Parathyroid adenoma (tissue), 2 donors: ENCODE measurements around the gene IKZF1.

ENCODE experiments used
- H2AFZ ChIP-seq: fragments of 300-600 bp; sonication (generic); one replicate; pipeline ENCODE4 v1.7.0; 2017; ENCODE audit warnings: antibody characterized with exemption, mild to moderate bottlenecking
- H3K27ac ChIP-seq: fragments of 300-600 bp; sonication (generic); one replicate; pipeline ENCODE4 v1.7.0; 2017
- H3K27me3 ChIP-seq: fragments of 300-600 bp; sonication (generic); one replicate; pipeline ENCODE4 v1.7.0; 2017; ENCODE audit warnings: low read length; ENCODE audit not compliant: control insufficient read depth, insufficient read depth
- H3K36me3 ChIP-seq: fragments of 300-600 bp; sonication (generic); one replicate; pipeline ENCODE4 v1.7.0; 2017; ENCODE audit warnings: low read length; ENCODE audit not compliant: control insufficient read depth, insufficient read depth
- H3K4me1 ChIP-seq: fragments of 300-600 bp; sonication (generic); one replicate; pipeline ENCODE4 v1.7.0; 2017; ENCODE audit warnings: control low read depth
- H3K4me2 ChIP-seq: fragments of 300-600 bp; sonication (generic); one replicate; pipeline ENCODE4 v1.7.0; 2017; ENCODE audit warnings: low read length
- H3K4me3 ChIP-seq: fragments of 300-600 bp; sonication (generic); one replicate; pipeline ENCODE4 v1.7.0; 2017; ENCODE audit warnings: low read depth, low read length
- H3K79me2 ChIP-seq: fragments of 300-600 bp; sonication (generic); one replicate; pipeline ENCODE4 v1.7.0; 2017; ENCODE audit warnings: control low read depth
- H3K9ac ChIP-seq: fragments of 300-600 bp; sonication (generic); one replicate; pipeline ENCODE4 v1.7.0; 2017; ENCODE audit warnings: mild to moderate bottlenecking
- H3K9me3 ChIP-seq: fragments of 300-600 bp; sonication (generic); one replicate; pipeline ENCODE4 v1.7.0; 2017; ENCODE audit warnings: low read length; ENCODE audit not compliant: control insufficient read depth
- CTCF ChIP-seq: fragments of 300-600 bp; sonication (generic); IDR thresholded peaks from one replicate; pipeline ENCODE4 v1.7.0; 2017; ENCODE audit warnings: antibody characterized with exemption, mild to moderate bottlenecking
- donor health status: primary hyperparathyroidism.

Gene IKZF1

GRCh38 chr7:50431722-50432305, 127.3 kb downstream of the IKZF1 start:
- Histone ChIP-seq H3K27me3 (no peaks in the 10 kb centered on the region), H3K36me3 (no peaks in the 10 kb centered on the region), H2AFZ (no peak overlapping the region), H3K9ac (no peak overlapping the region), H3K9me3 (no peaks in the 10 kb centered on the region), H3K4me1 (no peaks in the 10 kb centered on the region), H3K4me3 (no peak overlapping the region), H3K4me2 (no peak overlapping the region), H3K79me2 (no peaks in the 10 kb centered on the region), H3K27ac (no peak overlapping the region)
- TF ChIP-seq CTCF: no peak

- Histone ChIP-seq H3K79me2 (no peaks in the 10 kb centered on the region), H3K4me3 (no peak overlapping the region), H2AFZ (no peak overlapping the region), H3K4me1 (no peaks in the 10 kb centered on the region), H3K4me2 (no peak overlapping the region), H3K27me3 (no peaks in the 10 kb centered on the region), H3K36me3 (no peaks in the 10 kb centered on the region), H3K27ac (no peak overlapping the region), H3K9ac (no peak overlapping the region), H3K9me3 (no peaks in the 10 kb centered on the region)
- no peak for TF ChIP-seq CTCF
Observed at GRCh38 chr7:50436133-50436806, 131.8 kb downstream of the IKZF1 start.

- Histone ChIP-seq H3K36me3 (no peaks in the 10 kb centered on the region), H3K79me2 (peaks cover 3% of the 10 kb centered on the region), H3K9me3 (no peaks in the 10 kb centered on the region), H2AFZ (no peak overlapping the region), H3K4me2 (no peak overlapping the region), H3K27ac (no peak overlapping the region), H3K4me1 (no peaks in the 10 kb centered on the region), H3K9ac (no peak overlapping the region), H3K4me3 (no peak overlapping the region), H3K27me3 (no peaks in the 10 kb centered on the region)
- TF ChIP-seq CTCF: no peak
Observed at GRCh38 chr7:50446542-50446960, 142.0 kb downstream of the IKZF1 start.

GRCh38 chr7:50448823-50449222, 144.3 kb downstream of the IKZF1 start:
- H3K4me2 ChIP-seq: no peak overlapping the region
- H3K4me3 ChIP-seq: no peak overlapping the region

More at GRCh38 chr7:50448823-50449222, 144.3 kb downstream of the IKZF1 start:
- Histone ChIP-seq H3K9me3 (no peaks in the 10 kb centered on the region), H3K79me2 (peaks cover 3% of the 10 kb centered on the region), H3K27me3 (no peaks in the 10 kb centered on the region), H3K27ac (no peak overlapping the region), H3K9ac (no peak overlapping the region), H2AFZ (no peak overlapping the region), H3K36me3 (no peaks in the 10 kb centered on the region), H3K4me1 (no peaks in the 10 kb centered on the region)
- TF ChIP-seq CTCF: no peak
